Ovary (tissue), 3 donors: ENCODE data around the gene SLC22A9.

ENCODE experiments used
- EP300 ChIP-seq: sonication (generic); formaldehyde crosslinking; IDR thresholded peaks from one replicate; pipeline ENCODE4 v1.6.1; 2017; ENCODE audit warnings: antibody characterized with exemption
- POLR2A ChIP-seq: fragments of 450-650 bp; IDR thresholded peaks from one replicate; pipeline ENCODE4 v1.6.1; 2017; ENCODE audit warnings: antibody characterized with exemption, mild to moderate bottlenecking, moderate library complexity
- TF ChIP-seq, protein P1 (sequence below), 3 donors: fragments of 450-650 bp in 2 of 3; fragments of 200-600 bp in 1 of 3; IDR thresholded peaks; one replicate each; pipeline versions ENCODE4 v1.5.1 to v1.8.0; 2016 to 2022; ENCODE audit warnings: antibody characterized with exemption in 3 of 3, mild to moderate bottlenecking in 1 of 3
- donor health status: DM: no; HTN: no; CAD: no.

DNA sequence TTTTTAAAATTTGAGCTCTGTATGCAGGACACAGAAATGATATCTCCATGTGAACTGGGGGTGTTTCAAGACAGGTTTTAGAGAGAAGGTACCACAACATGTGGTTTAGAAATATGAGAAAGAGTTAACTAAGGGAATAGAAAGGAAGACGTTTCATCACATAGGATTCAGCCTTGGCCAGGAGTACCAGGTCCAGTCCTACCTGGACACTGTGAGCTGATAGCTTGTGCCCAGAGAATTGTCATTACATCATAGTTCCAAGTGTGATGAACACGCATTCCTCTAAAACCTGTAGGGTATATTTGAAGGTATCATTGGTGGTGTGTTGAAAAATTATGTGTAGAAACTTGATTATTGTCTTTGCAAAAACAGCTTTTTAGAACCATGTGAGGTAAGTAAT is 1.8 kb downstream of the SLC22A9 start:
- TF ChIP-seq POLR2A, result no peak
- TF ChIP-seq, protein P1, sequence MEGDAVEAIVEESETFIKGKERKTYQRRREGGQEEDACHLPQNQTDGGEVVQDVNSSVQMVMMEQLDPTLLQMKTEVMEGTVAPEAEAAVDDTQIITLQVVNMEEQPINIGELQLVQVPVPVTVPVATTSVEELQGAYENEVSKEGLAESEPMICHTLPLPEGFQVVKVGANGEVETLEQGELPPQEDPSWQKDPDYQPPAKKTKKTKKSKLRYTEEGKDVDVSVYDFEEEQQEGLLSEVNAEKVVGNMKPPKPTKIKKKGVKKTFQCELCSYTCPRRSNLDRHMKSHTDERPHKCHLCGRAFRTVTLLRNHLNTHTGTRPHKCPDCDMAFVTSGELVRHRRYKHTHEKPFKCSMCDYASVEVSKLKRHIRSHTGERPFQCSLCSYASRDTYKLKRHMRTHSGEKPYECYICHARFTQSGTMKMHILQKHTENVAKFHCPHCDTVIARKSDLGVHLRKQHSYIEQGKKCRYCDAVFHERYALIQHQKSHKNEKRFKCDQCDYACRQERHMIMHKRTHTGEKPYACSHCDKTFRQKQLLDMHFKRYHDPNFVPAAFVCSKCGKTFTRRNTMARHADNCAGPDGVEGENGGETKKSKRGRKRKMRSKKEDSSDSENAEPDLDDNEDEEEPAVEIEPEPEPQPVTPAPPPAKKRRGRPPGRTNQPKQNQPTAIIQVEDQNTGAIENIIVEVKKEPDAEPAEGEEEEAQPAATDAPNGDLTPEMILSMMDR (IDR thresholded peaks at IDR 0.05), result no peak
- TF ChIP-seq EP300, result no peak
